OCI-LY3 (cell line): ENCODE results near the gene SMIM22.

Experiments
- CTCF ChIP-seq: fragments of 200-600, 300-600 bp; sonication (generic); IDR thresholded peaks from 2 replicates; pipeline ENCODE4 v1.5.1; 2014; ENCODE audit warnings: antibody characterized with exemption, low read length, low read depth
- EZH2phosphoT487 ChIP-seq: fragments of 200-600 bp; shearing (Covaris generic); IDR thresholded peaks from 2 replicates; pipeline ENCODE4 v1.6.1; 2018; ENCODE audit warnings: antibody characterized with exemption, mixed run types, low read depth

DNA sequence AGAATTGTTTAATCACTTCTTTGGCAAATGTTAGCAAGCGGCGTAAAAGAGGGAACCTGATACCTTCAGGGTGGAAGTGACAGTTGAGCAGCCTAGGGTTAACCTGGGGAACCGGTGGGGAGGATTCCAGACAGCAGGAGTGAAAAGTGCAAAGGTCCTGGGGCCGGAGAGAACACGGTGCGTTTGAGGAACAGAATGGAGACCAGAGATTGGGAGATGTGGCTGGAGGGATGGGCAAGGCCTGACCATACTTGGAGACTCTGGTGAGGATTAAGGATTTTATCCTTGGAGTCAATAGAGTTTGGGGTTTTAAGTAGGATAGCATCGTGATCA, 25.9 kb upstream of the SMIM22 start:
- no peak for TF ChIP-seq CTCF
- no peak for TF ChIP-seq EZH2phosphoT487
